Prostate gland (tissue), 2 donors: ENCODE measurements around the gene WDR41.

Experiments
- POLR2A ChIP-seq: fragments of 450-650 bp; IDR thresholded peaks from one replicate; pipeline ENCODE4 v1.6.1; 2016; ENCODE audit warnings: antibody characterized with exemption, mild to moderate bottlenecking
- TF ChIP-seq, protein P1 (sequence below), 4 experiments: fragments of 200-600 bp in 2 of 4; fragments of 450-650 bp in 2 of 4; sonication (generic) in 2 of 4; IDR thresholded peaks; 1 replicate in 3 of 4; 2 replicates in 1 of 4; pipeline ENCODE4 v1.5.1; 2016 to 2019; ENCODE audit warnings: antibody characterized with exemption in 4 of 4, mild to moderate bottlenecking in 2 of 4, moderate library complexity in 2 of 4

DNA sequence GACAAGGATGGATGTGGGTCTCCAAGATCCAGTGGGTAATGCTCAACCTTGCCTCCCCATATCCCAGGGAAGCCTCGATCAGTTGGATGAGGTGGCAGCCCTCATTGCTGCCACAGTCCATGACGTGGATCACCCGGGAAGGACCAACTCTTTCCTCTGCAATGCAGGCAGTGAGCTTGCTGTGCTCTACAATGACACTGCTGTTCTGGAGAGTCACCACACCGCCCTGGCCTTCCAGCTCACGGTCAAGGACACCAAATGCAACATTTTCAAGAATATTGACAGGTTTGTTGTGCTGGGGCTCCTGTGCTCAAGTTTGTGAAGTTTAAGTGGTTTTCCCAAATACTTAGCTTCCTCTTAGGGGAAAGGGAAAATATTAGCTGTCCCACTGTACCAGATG lies 74.0 kb downstream of the WDR41 start:
- TF ChIP-seq POLR2A: no peak
- TF ChIP-seq, protein P1, sequence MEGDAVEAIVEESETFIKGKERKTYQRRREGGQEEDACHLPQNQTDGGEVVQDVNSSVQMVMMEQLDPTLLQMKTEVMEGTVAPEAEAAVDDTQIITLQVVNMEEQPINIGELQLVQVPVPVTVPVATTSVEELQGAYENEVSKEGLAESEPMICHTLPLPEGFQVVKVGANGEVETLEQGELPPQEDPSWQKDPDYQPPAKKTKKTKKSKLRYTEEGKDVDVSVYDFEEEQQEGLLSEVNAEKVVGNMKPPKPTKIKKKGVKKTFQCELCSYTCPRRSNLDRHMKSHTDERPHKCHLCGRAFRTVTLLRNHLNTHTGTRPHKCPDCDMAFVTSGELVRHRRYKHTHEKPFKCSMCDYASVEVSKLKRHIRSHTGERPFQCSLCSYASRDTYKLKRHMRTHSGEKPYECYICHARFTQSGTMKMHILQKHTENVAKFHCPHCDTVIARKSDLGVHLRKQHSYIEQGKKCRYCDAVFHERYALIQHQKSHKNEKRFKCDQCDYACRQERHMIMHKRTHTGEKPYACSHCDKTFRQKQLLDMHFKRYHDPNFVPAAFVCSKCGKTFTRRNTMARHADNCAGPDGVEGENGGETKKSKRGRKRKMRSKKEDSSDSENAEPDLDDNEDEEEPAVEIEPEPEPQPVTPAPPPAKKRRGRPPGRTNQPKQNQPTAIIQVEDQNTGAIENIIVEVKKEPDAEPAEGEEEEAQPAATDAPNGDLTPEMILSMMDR (IDR thresholded peaks at IDR 0.05): no peak
